Esophagus mucosa (tissue), 1 donor: ENCODE data around the gene IL18. TPM values are rescaled to one million over a fixed set of nuclear protein-coding genes. Genes with fewer than 3 reads are reported as not detected.
A peak's percentile ranks its signal among the peaks of the same experiment; 100 is the strongest.
"Not testable (repeated sequence)": the region's sequence is repeated elsewhere in the genome, so short reads cannot be mapped to it uniquely, and the experiment has no call there.

Experiments
- ATAC-seq: fragments of 200-7000 bp; cut with Tn5 transposase; one replicate; pipeline ENCODE4 v1.9.1; 2020
- total RNA-seq: library from RNA; stranded (reverse); gene quantifications from one replicate; pipeline ENCODE4 v1.2.4, GENCODE V29; 2023
- donor health status: DM: yes; HTN: yes; CAD: no.

The IL18 gene
- total RNA-seq, result 41.8 TPM

GRCh38 chr11:112163875-112164685 lies at the start of gene IL18:
Gene IL18, minus strand, starts transcription at chr11:112164094. Its CDS starts 9,041 bp downstream, at chr11:112155053.
- peak; percentile 90 for ATAC-seq

- peak; percentile 84 for ATAC-seq
Observed at GRCh38 chr11:112212710-112213109, 48.8 kb upstream of the IL18 start.

GRCh38 chr11:112212290-112212689 lies 48.4 kb upstream of the IL18 start:
- peak; percentile 41 for ATAC-seq

GRCh38 chr11:112211536-112211935 lies 47.6 kb upstream of the IL18 start:
- no peak for ATAC-seq

- ATAC-seq, result no peak
Observed at GRCh38 chr11:112210890-112211289, 47.0 kb upstream of the IL18 start.

- no peak for ATAC-seq
Observed at GRCh38 chr11:112206071-112206470, 42.2 kb upstream of the IL18 start.

- no peak for ATAC-seq
Observed at GRCh38 chr11:112200252-112200651, 36.4 kb upstream of the IL18 start.

GRCh38 chr11:112199101-112199500 lies 35.2 kb upstream of the IL18 start:
- ATAC-seq, result not testable (repeated sequence)

GRCh38 chr11:112196519-112197087 lies 32.7 kb upstream of the IL18 start:
- ATAC-seq, result no peak

- ATAC-seq, result peak; percentile 97
Observed at GRCh38 chr11:112195951-112196351, 32.1 kb upstream of the IL18 start.

GRCh38 chr11:112195113-112195512 lies 31.2 kb upstream of the IL18 start:
- peak; percentile 22 for ATAC-seq

- ATAC-seq, result no peak
Observed at GRCh38 chr11:112186304-112186703, 22.4 kb upstream of the IL18 start.

- ATAC-seq, result no peak
Observed at GRCh38 chr11:112185883-112186282, 22.0 kb upstream of the IL18 start.

GRCh38 chr11:112182867-112183266 lies 19.0 kb upstream of the IL18 start:
- ATAC-seq, result no peak

GRCh38 chr11:112179601-112180000 lies 15.7 kb upstream of the IL18 start:
- no peak for ATAC-seq

GRCh38 chr11:112178936-112179335 lies 15.0 kb upstream of the IL18 start:
- no peak for ATAC-seq

GRCh38 chr11:112178428-112178827 lies 14.5 kb upstream of the IL18 start:
- ATAC-seq, result no peak

- no peak for ATAC-seq
Observed at GRCh38 chr11:112177589-112177988, 13.7 kb upstream of the IL18 start.

GRCh38 chr11:112176077-112176476 lies 12.2 kb upstream of the IL18 start:
- ATAC-seq, result no peak

GRCh38 chr11:112175599-112175952 lies 11.7 kb upstream of the IL18 start:
- ATAC-seq, result no peak

GRCh38 chr11:112174789-112175598 lies 11.1 kb upstream of the IL18 start, which contains the start of gene BCO2:
Gene BCO2, plus strand, starts transcription at chr11:112175512. Its CDS starts 90 bp downstream, at chr11:112175602.
- peak; percentile 94 for ATAC-seq

GRCh38 chr11:112173152-112173551 lies 9.3 kb upstream of the IL18 start:
- ATAC-seq, result no peak

GRCh38 chr11:112172362-112172994 lies 8.6 kb upstream of the IL18 start:
- no peak for ATAC-seq
